Measurements from ENCODE around the gene PPIL1.

Gene PPIL1

GRCh38 chr6:36833182-36833789 lies 41.3 kb downstream of the PPIL1 start:
- FAIRE-seq: no peak

GRCh38 chr6:36832313-36832712 lies 42.3 kb downstream of the PPIL1 start:
- no peak for FAIRE-seq

GRCh38 chr6:36830577-36830976 lies 44.0 kb downstream of the PPIL1 start:
- no peak for FAIRE-seq

- no peak for FAIRE-seq
Observed at GRCh38 chr6:36829919-36830544, 44.6 kb downstream of the PPIL1 start.

GRCh38 chr6:36827261-36828079 lies 47.1 kb downstream of the PPIL1 start:
- no peak for FAIRE-seq

- no peak for FAIRE-seq
Observed at GRCh38 chr6:36826520-36827227, 47.9 kb downstream of the PPIL1 start.

GRCh38 chr6:36825994-36826393 lies 48.6 kb downstream of the PPIL1 start:
- FAIRE-seq: no peak

GRCh38 chr6:36825452-36825851 lies 49.2 kb downstream of the PPIL1 start:
- no peak for FAIRE-seq

GRCh38 chr6:36824253-36824652 lies 50.4 kb downstream of the PPIL1 start:
- no peak for FAIRE-seq

- no peak for FAIRE-seq
Observed at GRCh38 chr6:36823421-36824096, 51.0 kb downstream of the PPIL1 start.

- no peak for FAIRE-seq
Observed at GRCh38 chr6:36822506-36823269, 51.9 kb downstream of the PPIL1 start.

GRCh38 chr6:36821581-36822335 lies 52.8 kb downstream of the PPIL1 start:
- FAIRE-seq: no peak

- FAIRE-seq: no peak
Observed at GRCh38 chr6:36820700-36821580, 53.7 kb downstream of the PPIL1 start.

GRCh38 chr6:36818756-36819155 lies 55.8 kb downstream of the PPIL1 start:
- no peak for FAIRE-seq

- no peak for FAIRE-seq
Observed at GRCh38 chr6:36817847-36818246, 56.8 kb downstream of the PPIL1 start.

- no peak for FAIRE-seq
Observed at GRCh38 chr6:36817176-36817817, 57.3 kb downstream of the PPIL1 start.

GRCh38 chr6:36815962-36816735 lies 58.5 kb downstream of the PPIL1 start:
- no peak for FAIRE-seq

- no peak for FAIRE-seq
Observed at GRCh38 chr6:36814249-36814648, 60.4 kb downstream of the PPIL1 start.

- FAIRE-seq: no peak
Observed at GRCh38 chr6:36813526-36813925, 61.1 kb downstream of the PPIL1 start.

Data from G401.6 (cell line).